Adrenal gland (tissue), 12 donors: ENCODE results near the gene ARHGEF38. TPM values are rescaled to one million over a fixed set of nuclear protein-coding genes. Genes with fewer than 3 reads are reported as not detected.
A peak's percentile ranks its signal among the peaks of the same experiment; 100 is the strongest.

Experiments used
- DNase-seq, 7 donors: peaks; one replicate each; pipeline ENCODE4 v3.0.0-alpha.2; 2019 to 2020
- H3K27ac ChIP-seq, 5 donors: fragments of 200-600 bp; sonication (generic) in 4 of 5; 1 replicate in 3 of 5; 2 replicates in 2 of 5; pipeline versions ENCODE4 v1.5.1 to v1.8.0; 2016 to 2020; ENCODE audit warnings: mild to moderate bottlenecking in 1 of 5
- H3K27me3 ChIP-seq: fragments of 200-600 bp; 2 replicates; pipeline ENCODE4 v1.8.0; 2021
- H3K36me3 ChIP-seq, 2 donors: fragments of 200-600 bp; replicated peaks in 1 of 2; 1 replicate in 1 of 2; 2 replicates in 1 of 2; pipeline versions ENCODE4 v1.5.1 to v1.8.0; 2018 to 2022
- H3K4me1 ChIP-seq, 2 donors: fragments of 200-600 bp; replicated peaks in 1 of 2; 1 replicate in 1 of 2; 2 replicates in 1 of 2; pipeline versions ENCODE4 v1.5.1 to v1.8.0; 2018 to 2021
- H3K4me3 ChIP-seq, 4 donors: fragments of 200-600 bp; sonication (generic) in 3 of 4; one replicate each; pipeline ENCODE4 v1.5.1; 2016 to 2018
- H3K9me3 ChIP-seq, 3 donors: fragments of 200-600 bp; sonication (generic) in 1 of 3; replicated peaks in 1 of 3; 1 replicate in 2 of 3; 2 replicates in 1 of 3; pipeline versions ENCODE4 v1.5.1 to v1.8.0; 2016 to 2021
- POLR2A ChIP-seq, 2 donors: fragments of 450-650 bp; IDR thresholded peaks; one replicate each; pipeline ENCODE4 v1.6.1; 2017; ENCODE audit warnings: antibody characterized with exemption in 2 of 2, mild to moderate bottlenecking in 2 of 2, moderate library complexity in 1 of 2
- WGBS, 4 donors: extraction: QIAGEN DNeasy Blood & Tissue Kit in 2 of 4; methylation state at CpG; one replicate each; pipeline versions ENCODE4 v1.1.5 to v1.1.7; 2013 to 2017; 5-methylcytosine and 5-hydroxymethylcytosine counted together
- intact Hi-C, 2 donors: fragments of 100-400 bp; cut with DNase I; formaldehyde crosslinking; loops; one replicate each; pipeline versions ENCODE4 v1.14.1 to v1.15.0; 2022 to 2023
- polyA plus RNA-seq, 3 donors: library from polyadenylated mRNA; stranded (reverse); fragments of 200-250 nt in 2 of 3; fragments of 350-450 nt in 1 of 3; fragmentation: Illumina TruSeq in 1 of 3; extraction: RNeasy Lipid Tissue Mini Kit (QIAGEN cat#74804) in 1 of 3; gene quantifications; one replicate each; pipeline ENCODE4 v1.2.3, GENCODE V29; 2013 to 2014
- total RNA-seq, 9 donors: library from RNA; depleted of rRNA in 4 of 9; stranded (reverse); fragments of >200 nt in 4 of 9; fragments of 120-200 nt in 1 of 9; fragmentation: NEBNext Ultra II Directional in 1 of 9; extraction: Animal tissue kit (Norgen Biotek cat#: 25700) in 1 of 9; gene quantifications; one replicate each; pipeline versions ENCODE4 v1.1.0 to v1.2.4, GENCODE V29; 2013 to 2023
- TF ChIP-seq, protein P1 (sequence below), 6 experiments: fragments of 450-650 bp in 4 of 6; fragments of 200-600 bp in 2 of 6; sonication (generic) in 1 of 6; IDR thresholded peaks; 1 replicate in 5 of 6; 2 replicates in 1 of 6; pipeline versions ENCODE4 v1.5.1 to v1.8.0; 2016 to 2021; ENCODE audit warnings: antibody characterized with exemption in 6 of 6, mild to moderate bottlenecking in 2 of 6, moderate library complexity in 1 of 6
- donor health status: healthy with polysubstance abuse.
- donor health status: Bipolar disorder and iron deficiency.
- donor health status: DM: yes; HTN: yes; CAD: no.
- donor health status: DM: no; HTN: no; CAD: no.
- donor health status: DM: no; HTN: no; CAD: no.
- donor health status: DM: yes; HTN: yes; CAD: no.

The ARHGEF38 gene
- total and polyA plus RNA-seq, 12 donors, result not detected

GRCh38 chr4:105630670-105631655 lies 78.5 kb downstream of the ARHGEF38 start:
- 60 to 66% (median 63%) methylated on average over 7 of the region's 7 CpGs for WGBS, 4 donors
- Histone ChIP-seq H3K9me3 (no peaks in the 10 kb centered on the region), H3K4me1 (no peaks in the 10 kb centered on the region), H3K36me3 (no peaks in the 10 kb centered on the region), H3K4me3 (no peak overlapping the region), H3K27ac (no peak overlapping the region), H3K27me3 (no peaks in the 10 kb centered on the region)
- no peak for TF ChIP-seq POLR2A (IDR thresholded peaks at IDR 0.05)
- TF ChIP-seq, protein P1, sequence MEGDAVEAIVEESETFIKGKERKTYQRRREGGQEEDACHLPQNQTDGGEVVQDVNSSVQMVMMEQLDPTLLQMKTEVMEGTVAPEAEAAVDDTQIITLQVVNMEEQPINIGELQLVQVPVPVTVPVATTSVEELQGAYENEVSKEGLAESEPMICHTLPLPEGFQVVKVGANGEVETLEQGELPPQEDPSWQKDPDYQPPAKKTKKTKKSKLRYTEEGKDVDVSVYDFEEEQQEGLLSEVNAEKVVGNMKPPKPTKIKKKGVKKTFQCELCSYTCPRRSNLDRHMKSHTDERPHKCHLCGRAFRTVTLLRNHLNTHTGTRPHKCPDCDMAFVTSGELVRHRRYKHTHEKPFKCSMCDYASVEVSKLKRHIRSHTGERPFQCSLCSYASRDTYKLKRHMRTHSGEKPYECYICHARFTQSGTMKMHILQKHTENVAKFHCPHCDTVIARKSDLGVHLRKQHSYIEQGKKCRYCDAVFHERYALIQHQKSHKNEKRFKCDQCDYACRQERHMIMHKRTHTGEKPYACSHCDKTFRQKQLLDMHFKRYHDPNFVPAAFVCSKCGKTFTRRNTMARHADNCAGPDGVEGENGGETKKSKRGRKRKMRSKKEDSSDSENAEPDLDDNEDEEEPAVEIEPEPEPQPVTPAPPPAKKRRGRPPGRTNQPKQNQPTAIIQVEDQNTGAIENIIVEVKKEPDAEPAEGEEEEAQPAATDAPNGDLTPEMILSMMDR (IDR thresholded peaks at IDR 0.05), result no peak
- DNase-seq, result no peak
- intact Hi-C loops, result no loop called here

DNA sequence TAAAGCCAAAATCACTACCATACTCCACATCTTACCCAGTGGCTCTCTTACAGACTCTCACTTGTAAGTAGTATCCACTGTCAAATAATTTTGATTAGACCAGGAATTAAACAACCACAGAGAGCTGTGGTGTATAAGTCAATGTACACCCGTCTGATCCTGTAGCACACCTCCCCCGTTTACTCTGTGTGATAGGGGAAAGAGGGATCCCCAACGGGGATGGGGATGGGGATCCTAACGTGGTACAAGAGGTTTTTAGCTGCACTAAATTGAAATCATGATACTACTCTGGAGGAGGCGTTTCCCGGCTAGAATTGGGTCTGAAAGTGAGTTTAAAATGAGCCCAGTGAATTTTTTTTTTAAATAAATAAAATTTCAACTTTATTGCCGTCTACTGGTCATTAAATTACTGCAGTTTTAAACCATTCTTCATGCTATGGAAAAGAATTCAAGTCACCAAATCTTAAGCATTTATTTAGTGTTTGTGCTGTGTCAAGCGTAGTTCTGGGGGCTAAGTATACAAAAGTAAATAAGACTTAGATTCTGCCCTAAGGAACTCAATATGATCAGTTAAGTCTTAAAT lies 79.5 kb downstream of the ARHGEF38 start:
- no peaks in the 10 kb centered on the region for H3K9me3 ChIP-seq
- H3K4me1 ChIP-seq, result no peaks in the 10 kb centered on the region
- no peak overlapping the region for H3K4me3 ChIP-seq
- no peak for DNase-seq
- no peaks in the 10 kb centered on the region for H3K36me3 ChIP-seq
- H3K27ac ChIP-seq, result no peak overlapping the region
- TF ChIP-seq, protein P1 (IDR thresholded peaks at IDR 0.05), result peak in 2 of 6 experiments; percentile 17 to 27
- no peak for TF ChIP-seq POLR2A (IDR thresholded peaks at IDR 0.05)
- intact Hi-C loops, result no loop called here
- H3K27me3 ChIP-seq, result no peaks in the 10 kb centered on the region
- 59 to 90% (median 71%) methylated on average over 8 of the region's 8 CpGs for WGBS, 4 donors

- intact Hi-C loops, result no loop called here
- DNase-seq, result no peak
- H3K9me3 ChIP-seq, result no peaks in the 10 kb centered on the region
- no peak overlapping the region for H3K4me3 ChIP-seq
- H3K4me1 ChIP-seq, result peaks cover 0 to 2% of the 10 kb centered on the region in 2 donors
- TF ChIP-seq, protein P1 (IDR thresholded peaks at IDR 0.05), result no peak
- no peak for TF ChIP-seq POLR2A (IDR thresholded peaks at IDR 0.05)
- 71 to 97% (median 85%) methylated on average over 3 of the region's 3 CpGs for WGBS, 4 donors
- H3K36me3 ChIP-seq, result no peaks in the 10 kb centered on the region
- H3K27ac ChIP-seq, result no peak overlapping the region
- H3K27me3 ChIP-seq, result no peaks in the 10 kb centered on the region
Observed at GRCh38 chr4:105632599-105632998, 80.2 kb downstream of the ARHGEF38 start.

GRCh38 chr4:105633241-105633640 lies 80.8 kb downstream of the ARHGEF38 start:
- Histone ChIP-seq H3K9me3 (no peaks in the 10 kb centered on the region), H3K36me3 (no peaks in the 10 kb centered on the region), H3K27ac (no peak overlapping the region), H3K27me3 (no peaks in the 10 kb centered on the region), H3K4me3 (no peak overlapping the region), H3K4me1 (peaks cover 0 to 7% of the 10 kb centered on the region in 2 donors)
- no peak for TF ChIP-seq POLR2A (IDR thresholded peaks at IDR 0.05)
- TF ChIP-seq, protein P1 (IDR thresholded peaks at IDR 0.05), result no peak
- no peak for DNase-seq
- intact Hi-C loops, result no loop called here
- 65 to 73% (median 68%) methylated on average over 3 of the region's 3 CpGs for WGBS, 4 donors
